ENCODE measurements around the gene SRRM1. TPM values are rescaled to one million over a fixed set of nuclear protein-coding genes. Genes with fewer than 3 reads are reported as not detected.
"Not testable (repeated sequence)": the region's sequence is repeated elsewhere in the genome, so short reads cannot be mapped to it uniquely, and the experiment has no call there.

SRRM1 gene
- total and polyA plus RNA-seq, 9 of the 15 experiments (the other 6 are each of a cell fraction or from before 2014, with no cell fraction given), result 54.5 to 268 (median 115) TPM

GRCh38 chr1:24678421-24678820, 35.3 kb downstream of the SRRM1 start (continued):
- TF ChIP-seq ZNF639 (CRISPR knock-in tag; conservative IDR thresholded peaks at IDR 0.05 in 1 of 2, IDR thresholded peaks at IDR 0.05 in 1 of 2), result peak in 1 of 2 experiments; percentile 60; a peak in 1 of 4 replicates
- 0 out of 2 replicates have a peak, but pooled peaks have one; percentile 10 for TF ChIP-seq ETV1 (tag; conservative IDR thresholded peaks at IDR 0.05; ENCODE audit: low read depth)
- 0 out of 2 replicates have a peak, but pooled peaks have one; percentile 46 for TF ChIP-seq KLF1 (tag; IDR thresholded peaks at IDR 0.05)
- TF ChIP-seq PTTG1 (tag; IDR thresholded peaks at IDR 0.05; ENCODE audit: low read depth), result peak; percentile 76
- TF ChIP-seq ZNF592 (IDR thresholded peaks at IDR 0.05), result peak; percentile 82
- 0 out of 2 replicates have a peak, but pooled peaks have one; percentile 12 for TF ChIP-seq ZNF583 (CRISPR knock-in tag; IDR thresholded peaks at IDR 0.05)
- TF ChIP-seq CREB3 (tag; conservative IDR thresholded peaks at IDR 0.05; ENCODE audit: low read depth), result peak; percentile 74; the same call in 1 of the 2 replicates
- TF ChIP-seq NR2C1 (IDR thresholded peaks at IDR 0.05), result not testable (repeated sequence)
- peak; percentile 72 for TF ChIP-seq NR2C1 (tag; IDR thresholded peaks at IDR 0.05)
- TF ChIP-seq MECOM (CRISPR knock-in tag; IDR thresholded peaks at IDR 0.05), result peak; percentile 24; the same call in 1 of the 2 replicates
